GM18870 (cell line): Measurements from ENCODE around the gene CTSA.
A peak's percentile ranks its signal among the peaks of the same experiment; 100 is the strongest.

Experiments
- ATAC-seq: cut with Tn5 transposase; IDR thresholded peaks from one replicate; pipeline ENCODE4 v1.9.1; 2021; ENCODE audit warnings: moderate library complexity; ENCODE audit not compliant: unreplicated experiment

CTSA gene

GRCh38 chr20:45934586-45935415, 43.7 kb downstream of the CTSA start, which contains the start of gene PCIF1:
TSS of gene PCIF1 (plus strand) at chr20:45934683. CDS start at chr20:45939000, 4,317 bp downstream.
- ATAC-seq: peak; percentile 74

- no peak for ATAC-seq
Observed at GRCh38 chr20:45935416-45936046, 44.4 kb downstream of the CTSA start.

GRCh38 chr20:45937765-45938164, 46.6 kb downstream of the CTSA start:
- ATAC-seq: no peak

GRCh38 chr20:45938727-45939438, 47.7 kb downstream of the CTSA start:
- no peak for ATAC-seq

GRCh38 chr20:45940053-45940452, 48.9 kb downstream of the CTSA start:
- ATAC-seq: no peak

- no peak for ATAC-seq
Observed at GRCh38 chr20:45940469-45940868, 49.3 kb downstream of the CTSA start.

GRCh38 chr20:45943613-45944012, 52.5 kb downstream of the CTSA start:
- no peak for ATAC-seq

DNA sequence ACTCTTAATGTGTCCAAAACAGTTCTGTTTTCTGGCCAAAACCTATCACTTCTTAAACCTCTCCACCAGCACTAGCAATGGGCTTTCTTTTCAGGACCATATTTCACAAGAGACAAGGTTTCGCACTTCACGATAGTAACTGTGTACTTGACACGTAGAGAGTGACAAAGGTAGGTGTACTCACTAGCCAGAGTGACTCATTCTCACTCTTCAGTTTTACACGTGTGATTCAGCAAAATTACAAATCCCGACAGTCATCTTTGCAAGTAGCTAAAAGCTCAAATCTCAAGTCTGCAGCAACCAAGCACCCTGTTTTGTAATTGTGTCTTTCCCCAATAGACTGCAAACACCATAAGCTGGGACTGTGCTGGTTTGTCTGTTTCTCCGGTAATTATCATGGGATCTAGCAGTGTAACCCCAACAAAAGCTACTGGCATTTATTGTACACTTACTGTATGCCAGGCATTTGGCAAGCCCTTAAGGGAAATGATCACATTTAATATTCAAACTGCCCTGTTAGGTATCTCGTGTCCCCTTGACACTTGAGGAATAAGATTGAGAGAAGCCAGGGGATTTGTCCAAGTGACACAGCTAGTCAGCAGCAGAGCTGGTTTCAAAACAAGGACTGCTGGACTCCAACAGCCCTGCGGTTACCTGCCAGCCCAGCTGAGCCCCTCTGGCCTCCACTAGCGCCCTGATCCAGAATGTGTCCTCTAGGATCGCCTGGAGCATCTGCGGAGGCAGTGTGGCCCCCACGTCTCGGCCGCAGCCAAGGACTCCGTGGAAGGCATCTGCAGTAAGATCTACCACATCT, 53.2 kb downstream of the CTSA start:
- no peak for ATAC-seq

DNA sequence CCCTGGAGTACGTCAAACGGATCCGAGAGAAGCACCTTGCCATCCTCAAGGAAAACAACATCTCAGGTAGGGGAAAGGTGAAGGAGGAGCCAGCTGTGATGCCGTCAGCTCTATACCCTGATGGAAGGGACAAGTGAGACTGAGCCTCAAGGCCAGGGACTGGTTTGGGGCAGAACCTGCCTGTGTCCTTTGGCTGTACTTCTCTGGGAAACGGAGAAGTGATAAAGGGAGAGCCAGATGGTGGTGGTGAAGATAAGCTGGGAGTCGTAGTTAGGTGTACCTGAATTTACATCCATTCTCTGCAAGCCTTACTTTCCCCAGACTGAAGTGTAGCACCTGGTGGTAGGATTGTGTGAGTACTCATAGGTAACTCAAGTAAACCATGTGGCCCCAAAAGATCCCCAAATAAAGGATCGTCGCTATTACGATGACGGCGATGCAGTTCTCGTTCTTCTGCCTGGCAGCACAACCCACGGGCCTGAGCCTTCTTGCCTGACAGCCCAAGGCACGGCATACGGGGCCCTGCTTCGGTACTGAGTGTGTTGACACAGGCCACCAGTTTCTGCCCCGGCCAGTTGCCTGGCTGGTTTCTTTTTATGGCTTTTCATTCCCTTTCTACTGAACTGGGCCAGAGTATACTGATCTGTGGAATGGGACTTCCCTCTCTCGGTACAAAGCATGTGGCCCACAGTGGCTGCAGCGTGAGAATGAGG, 54.0 kb downstream of the CTSA start:
- no peak for ATAC-seq

DNA sequence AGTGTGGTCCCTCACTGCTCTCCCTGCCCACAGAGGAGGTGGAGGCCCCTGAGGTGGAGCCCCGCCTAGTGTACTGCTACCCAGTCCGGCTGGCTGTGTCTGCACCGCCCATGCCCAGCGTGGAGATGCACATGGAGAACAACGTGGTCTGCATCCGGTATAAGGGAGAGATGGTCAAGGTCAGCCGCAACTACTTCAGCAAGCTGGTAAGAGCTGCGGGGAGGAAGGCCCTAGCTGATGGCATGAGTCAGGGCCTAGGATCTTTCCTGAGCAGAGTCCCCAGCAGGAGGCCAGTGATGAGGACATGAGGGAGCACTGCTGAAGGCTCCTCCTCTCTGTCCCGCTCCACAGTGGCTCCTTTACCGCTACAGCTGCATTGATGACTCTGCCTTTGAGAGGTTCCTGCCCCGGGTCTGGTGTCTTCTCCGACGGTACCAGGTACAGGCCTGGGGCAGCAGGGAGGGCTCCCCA, 54.6 kb downstream of the CTSA start:
- ATAC-seq: no peak

DNA sequence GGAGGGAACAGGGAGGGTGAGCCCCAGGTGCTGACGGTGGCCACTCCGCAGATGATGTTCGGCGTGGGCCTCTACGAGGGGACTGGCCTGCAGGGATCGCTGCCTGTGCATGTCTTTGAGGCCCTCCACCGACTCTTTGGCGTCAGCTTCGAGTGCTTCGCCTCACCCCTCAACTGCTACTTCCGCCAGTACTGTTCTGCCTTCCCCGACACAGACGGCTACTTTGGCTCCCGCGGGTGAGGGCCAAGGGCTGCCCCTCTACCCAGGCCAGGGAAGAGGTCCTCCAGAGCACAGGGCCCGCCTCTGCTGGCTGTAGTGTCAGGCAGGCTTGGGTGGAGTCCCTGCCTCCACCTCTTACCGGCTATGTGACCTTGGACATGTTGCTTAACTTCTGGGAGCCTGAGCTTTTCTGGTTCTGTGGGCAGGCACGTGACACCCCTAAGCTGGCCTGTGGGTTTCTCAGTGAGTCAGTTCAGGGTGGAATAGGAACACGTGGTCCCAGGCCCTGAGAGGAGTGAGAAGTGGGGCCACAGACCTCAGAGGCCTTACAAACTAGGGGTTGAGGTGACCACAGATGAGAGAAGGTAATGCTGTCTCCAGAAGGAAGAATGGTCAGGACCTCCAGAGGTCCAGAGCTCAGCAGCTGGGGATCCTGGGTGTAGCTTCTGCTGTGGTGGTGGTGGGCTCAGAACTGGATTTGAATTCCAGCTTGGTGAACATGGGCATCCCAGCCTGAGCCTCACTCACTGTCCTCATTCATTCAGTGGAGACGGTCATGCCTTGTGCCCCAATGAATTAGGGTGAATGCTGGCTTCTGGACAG, 55.2 kb downstream of the CTSA start:
- no peak for ATAC-seq

- no peak for ATAC-seq
Observed at GRCh38 chr20:45947110-45947866, 56.2 kb downstream of the CTSA start.

DNA sequence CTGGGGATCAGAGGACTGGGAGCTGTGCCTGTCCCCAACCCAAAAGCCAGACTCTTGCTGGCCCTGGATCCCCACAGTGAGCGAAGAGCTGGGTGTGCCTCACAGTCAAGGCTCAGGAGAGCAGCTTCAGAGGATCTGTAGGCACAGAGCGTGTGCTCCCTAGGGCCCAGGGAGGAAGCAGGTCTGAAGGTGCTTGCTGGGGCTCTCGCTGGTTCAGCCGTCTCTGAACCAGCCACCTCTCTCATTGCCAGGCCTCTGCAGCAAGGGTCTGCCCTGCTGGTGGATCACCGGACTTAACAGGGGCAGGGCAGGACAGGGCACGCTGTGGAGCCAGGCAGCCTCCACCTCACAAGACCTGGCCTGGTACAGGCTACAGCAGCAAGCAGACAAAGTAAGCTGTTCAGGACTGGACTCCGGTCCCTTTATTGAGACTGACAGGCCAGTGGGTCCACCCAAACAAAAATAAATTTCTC, 57.2 kb downstream of the CTSA start:
- no peak for ATAC-seq
